ENCODE results near the gene CCDC85C.
A peak's percentile ranks its signal among the peaks of the same experiment; 100 is the strongest.

The CCDC85C gene

GRCh38 chr14:99510556-99511139 is 93.4 kb downstream of the CCDC85C start:
- DNase-seq (ENCODE audit: low spot score): no peak

DNA sequence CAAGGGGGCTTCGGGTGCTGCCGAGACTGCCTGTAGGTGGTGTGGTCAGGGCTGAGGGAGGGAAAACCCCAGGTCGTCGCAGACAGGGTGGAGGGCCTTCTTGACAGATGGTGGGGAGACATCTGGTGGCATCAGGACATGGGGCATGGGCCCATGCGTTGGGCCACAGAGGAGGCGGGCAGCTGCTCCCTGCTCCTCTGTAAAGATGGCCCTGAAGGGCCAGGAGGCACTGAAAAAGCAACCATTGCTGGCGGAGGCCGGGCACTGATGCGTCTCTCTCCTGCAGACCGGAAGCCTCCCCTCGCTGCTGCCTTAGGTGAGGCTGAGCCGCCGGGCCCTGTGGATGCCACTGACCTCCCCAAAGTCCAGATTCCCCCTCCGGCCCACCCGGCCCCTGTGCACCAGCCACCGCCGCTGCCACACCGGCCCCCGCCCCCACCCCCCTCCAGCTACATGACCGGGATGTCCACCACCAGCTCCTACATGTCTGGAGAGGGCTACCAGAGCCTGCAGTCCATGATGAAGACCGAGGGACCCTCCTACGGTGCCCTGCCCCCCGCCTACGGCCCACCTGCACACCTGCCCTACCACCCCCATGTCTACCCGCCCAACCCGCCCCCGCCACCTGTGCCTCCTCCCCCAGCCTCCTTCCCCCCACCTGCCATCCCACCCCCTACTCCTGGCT is 94.0 kb downstream of the CCDC85C start:
- no peak for DNase-seq (ENCODE audit: low spot score)

GRCh38 chr14:99508896-99509629 is 94.9 kb downstream of the CCDC85C start:
- DNase-seq (ENCODE audit: low spot score): no peak

DNA sequence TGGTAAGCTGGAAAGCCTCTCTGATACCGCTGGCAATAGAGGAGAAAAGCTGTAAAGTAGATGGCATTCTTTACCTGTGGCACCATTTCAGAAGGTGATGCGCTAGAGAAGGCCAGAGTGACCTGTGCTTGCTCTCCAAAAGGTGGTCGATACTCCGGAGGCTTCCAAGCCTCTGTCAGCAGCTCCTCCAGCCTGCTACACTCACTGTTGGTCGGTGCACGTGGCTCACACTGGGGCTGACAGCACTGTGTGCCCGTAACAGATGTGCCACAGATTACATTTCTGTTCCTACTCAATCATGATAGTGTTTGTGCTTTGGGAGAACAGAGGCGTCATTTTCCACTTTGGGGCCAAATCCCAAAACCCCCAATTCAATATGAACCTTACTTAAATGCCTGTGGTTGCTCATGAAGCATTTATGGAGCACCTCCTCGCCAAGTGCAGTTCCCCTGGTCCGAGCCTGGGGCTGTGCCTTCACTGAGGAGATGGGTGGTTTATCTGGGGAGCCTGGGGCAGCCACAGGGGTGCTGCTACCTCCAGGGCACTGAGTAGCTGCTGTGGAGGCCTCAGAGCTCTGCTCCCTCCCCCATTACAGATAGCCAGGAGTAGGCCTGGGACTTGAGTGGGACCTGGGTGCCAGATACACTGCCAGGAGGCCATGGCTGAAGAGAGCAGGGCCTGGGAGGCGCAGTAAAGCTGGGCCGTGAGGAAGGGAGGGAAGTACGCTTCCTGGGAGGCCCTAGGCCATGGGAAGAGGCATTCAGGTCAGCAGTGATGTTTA is 96.0 kb downstream of the CCDC85C start:
- no peak for DNase-seq (ENCODE audit: low spot score)

DNA sequence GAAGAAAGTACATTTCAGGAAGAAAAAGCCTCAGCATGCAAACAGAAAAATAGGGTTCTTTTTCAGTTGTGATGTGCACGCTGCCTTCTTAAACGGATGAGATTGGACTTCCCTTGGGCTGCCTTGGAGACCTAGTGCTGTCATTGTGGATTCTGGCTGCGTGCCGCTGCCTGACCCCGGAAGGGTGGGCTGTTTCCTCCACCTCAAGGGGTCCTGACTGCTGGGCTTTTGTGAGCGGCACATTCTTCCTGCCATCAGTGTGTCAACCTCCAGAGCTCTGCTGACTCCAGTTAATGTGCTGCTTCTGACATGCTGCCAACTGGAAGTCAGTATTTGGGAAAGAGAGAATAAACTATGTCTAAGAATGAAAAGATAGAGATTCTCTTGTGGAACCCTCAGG is 97.7 kb downstream of the CCDC85C start:
- no peak for DNase-seq (ENCODE audit: low spot score)

DNA sequence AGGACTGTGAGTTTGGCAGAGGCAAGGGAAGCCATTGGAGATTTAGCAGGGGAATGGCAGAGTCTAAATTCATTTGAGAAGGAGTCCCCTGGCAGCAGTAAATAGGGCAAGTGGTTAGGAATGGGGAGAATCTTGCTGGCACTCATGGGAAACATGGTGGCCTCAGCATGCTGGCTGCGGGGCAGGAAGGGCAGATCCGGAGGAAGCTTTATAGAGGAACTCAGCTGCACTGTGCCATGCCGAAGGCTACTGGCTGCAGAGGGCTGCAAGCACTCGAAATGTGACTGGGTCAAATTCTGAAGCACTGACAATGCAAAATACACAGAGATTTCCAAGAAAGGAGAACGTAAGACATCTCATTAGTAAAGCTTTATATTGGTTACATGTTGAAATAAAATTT is 98.9 kb downstream of the CCDC85C start:
- DNase-seq (ENCODE audit: low spot score): no peak

DNA sequence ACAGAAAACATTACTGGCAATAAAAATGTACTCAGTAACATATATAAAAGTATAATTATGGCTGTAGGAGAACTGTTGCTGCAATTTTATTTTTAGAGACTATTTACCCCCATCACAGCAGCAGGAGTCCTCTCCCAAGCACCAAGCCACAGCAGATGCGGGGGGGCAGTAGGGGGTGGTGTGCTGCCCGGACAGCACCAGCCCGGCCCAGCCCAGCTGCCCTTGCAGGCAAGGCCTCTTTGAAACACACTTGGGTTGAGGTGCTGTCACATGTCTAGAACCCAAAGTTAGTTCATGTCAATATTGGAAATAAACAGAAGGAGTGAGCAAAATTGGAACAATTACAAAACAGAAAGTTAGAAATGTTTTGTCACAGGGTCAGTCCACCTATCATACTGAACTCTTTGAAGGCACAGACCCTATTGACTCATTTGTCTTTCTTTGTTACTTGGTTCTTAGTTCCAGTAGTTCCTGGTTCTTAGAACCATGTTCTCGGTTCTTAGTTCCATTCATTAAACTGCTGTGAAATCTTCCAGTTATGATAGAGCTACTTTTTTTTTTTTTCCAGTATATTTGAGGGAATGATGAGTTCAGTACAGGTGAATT is 100.1 kb downstream of the CCDC85C start:
- no peak for DNase-seq (ENCODE audit: low spot score)

DNA sequence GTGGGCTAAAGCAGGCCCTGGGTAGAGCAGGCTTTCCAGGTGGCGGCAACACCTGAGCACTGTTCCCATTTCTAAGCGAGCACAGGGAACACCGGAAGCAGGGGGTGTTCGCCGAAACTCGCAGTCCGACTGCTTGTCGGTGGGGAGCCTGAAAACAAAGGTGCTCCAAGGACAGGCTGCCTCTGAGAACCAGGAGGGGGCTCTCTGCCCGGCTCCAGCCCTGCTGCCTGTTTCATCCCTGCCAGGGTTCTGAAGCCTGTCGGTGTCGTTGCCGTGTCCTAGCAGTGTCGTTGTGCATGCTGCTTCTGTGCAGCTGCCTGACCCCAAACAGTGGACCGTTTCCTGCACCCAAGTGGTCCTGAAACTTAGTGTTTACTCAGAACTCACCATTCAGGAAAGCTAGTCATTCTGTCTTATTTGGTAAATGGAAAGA is 101.0 kb downstream of the CCDC85C start:
- DNase-seq (ENCODE audit: low spot score): no peak

- DNase-seq (ENCODE audit: low spot score): no peak
Observed at GRCh38 chr14:99497894-99498293, 106.1 kb downstream of the CCDC85C start.

GRCh38 chr14:99497341-99497740 is 106.7 kb downstream of the CCDC85C start:
- no peak for DNase-seq (ENCODE audit: low spot score)

- DNase-seq (ENCODE audit: low spot score): no peak
Observed at GRCh38 chr14:99484106-99484505, 119.9 kb downstream of the CCDC85C start.

DNA sequence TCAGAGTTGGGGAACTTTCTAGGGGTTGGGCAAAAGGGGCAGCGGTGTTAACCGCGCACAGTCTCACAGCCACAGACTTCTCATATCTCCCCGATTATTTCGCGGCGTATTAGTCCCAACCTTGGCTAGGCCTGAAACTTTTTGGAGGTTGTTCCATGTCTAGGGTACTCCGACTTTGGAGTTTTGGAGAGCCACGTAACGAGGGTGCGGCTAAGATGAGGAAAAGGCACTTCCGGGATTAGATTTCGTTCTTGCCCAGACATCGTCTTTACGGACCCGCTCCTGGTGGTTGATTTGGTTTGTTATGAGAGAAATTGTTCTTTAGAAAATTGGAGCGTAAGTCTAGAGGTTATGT is 122.3 kb downstream of the CCDC85C start:
- peak; percentile 18 for DNase-seq (ENCODE audit: low spot score)

DNA sequence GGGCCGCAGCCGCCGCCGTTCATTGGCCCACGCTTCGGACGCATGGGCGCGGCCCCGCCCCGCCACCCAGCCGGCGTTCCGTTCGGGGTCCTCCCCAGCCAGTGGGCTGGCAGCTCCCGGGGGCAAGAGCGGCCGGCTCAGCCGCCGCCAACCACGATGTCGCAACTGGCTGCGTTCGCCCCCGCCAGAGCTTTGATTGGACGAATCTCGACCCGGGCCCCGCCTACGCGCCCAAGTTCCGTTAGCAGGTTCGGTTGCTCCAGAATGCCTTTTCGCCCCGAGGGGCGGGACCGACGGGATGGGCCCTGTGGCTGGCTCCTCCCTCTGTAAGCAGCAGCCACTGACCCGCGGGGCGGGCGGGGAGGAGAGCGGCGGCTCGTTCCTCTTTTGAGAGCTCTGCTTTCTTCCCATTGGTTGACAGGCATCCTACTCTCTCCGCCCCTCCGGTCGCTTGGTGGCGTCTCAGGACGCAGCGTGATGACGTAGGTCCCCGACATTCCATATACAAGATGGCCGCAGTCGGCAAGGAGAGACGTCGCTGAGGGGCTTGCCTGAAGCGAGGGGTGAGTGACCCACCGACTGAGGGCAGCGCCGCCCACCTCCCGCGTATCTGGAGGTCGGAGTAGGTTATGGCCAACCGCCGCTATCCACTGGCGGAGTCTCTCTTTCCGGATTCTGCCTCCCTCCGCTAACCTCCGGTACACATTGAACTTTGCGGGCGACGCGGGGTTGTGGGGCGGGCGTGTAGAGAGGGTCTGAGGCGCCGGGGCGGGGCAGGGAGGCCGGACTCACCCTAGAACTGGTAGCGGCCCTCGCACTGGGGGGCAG is 122.9 kb downstream of the CCDC85C start, which contains the start of gene CCNK:
TSS of gene CCNK (plus strand) at position 493 of the 828 bp plus-strand sequence. CDS start 11,269 bp downstream, outside the sequence.
- peak; percentile 98 for DNase-seq (ENCODE audit: low spot score)

DNA sequence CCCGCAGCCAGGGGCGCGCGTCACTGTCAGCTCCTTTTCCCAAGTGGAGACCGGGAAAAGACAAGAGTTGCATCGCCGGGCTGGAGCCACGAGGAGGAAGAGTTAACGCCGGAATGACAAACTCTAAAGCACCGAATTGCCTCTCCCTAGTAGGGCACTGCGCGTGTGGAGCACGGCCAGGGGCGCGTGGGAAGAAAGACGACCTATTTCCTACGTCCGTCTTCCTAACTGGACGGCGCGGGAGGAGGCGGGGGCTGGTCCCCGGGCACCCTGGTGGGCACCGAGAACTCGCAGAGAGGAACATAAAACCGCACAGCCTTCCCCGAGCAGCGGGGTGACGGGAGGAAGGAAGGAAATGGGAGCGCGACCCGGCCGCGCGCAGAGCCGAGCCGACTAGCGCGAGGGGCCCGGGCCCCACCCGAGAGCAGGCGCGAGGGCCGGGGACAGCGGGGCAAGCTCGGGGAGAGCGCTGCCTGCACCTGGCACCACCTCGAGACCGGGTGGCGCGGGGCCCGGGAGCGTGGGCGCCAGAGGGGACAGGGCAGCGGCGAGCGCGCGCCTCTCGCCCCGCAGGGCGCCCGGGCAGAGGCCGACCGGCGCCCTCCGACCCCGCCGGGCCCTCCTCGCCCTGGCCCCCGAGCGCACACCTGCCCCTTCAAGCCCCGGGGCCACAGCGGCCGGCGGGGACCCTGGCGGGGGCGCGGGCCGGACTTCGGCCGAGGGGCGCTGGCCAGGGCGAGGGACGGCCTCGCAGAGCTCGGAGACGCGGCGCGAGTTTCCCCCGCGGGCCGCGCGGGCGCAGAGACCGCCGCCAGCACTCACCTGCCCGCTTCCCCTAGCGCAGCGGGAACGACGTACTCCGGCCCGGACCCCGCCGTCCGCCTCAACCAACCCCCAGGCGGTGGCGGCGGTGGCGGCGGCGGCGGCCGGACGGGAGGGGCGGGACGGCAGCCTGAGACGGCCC is 123.8 kb downstream of the CCDC85C start, which contains the start of gene SETD3:
TSS of gene SETD3 (minus strand) at position 954 of the 964 bp plus-strand sequence. CDS start 15,054 bp downstream, outside the sequence.
- DNase-seq (ENCODE audit: low spot score): peak; percentile 31

DNA sequence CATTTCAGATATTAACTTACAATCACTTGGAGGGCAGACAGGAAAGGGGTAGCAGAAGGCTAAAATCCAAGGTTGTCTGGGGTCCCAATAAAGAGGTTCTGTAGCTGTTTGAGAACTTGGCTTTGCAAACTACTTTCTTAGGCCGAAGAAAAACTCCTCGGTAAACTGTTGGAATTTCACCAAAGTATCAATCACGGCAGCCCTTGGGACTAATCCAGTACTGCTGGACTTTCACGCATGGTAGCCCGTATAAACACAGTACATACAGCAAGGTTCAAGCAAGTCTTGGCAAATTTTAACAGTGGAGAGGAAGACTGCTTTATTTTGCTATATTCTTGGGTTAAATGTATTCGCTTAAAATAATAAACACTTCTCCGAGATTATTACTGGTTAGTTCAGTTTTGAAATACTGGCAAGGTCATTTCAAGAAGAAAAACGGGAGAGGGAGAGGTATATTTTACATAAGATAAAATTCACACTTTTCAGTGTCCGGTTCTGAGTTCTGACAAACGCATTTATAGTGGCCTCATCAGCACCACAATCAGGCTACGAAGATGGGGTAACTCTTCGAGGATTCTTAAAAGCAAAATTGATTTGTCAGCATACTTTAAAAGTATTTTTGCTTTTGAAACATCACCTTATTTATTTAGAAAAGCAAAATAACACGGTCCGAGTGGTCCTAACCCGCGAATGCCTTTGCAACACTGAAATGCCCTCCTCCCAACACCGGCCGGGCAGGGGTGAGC is 124.7 kb downstream of the CCDC85C start:
- DNase-seq (ENCODE audit: low spot score): no peak

GRCh38 chr14:99478128-99478527 is 125.9 kb downstream of the CCDC85C start:
- no peak for DNase-seq (ENCODE audit: low spot score)

DNA sequence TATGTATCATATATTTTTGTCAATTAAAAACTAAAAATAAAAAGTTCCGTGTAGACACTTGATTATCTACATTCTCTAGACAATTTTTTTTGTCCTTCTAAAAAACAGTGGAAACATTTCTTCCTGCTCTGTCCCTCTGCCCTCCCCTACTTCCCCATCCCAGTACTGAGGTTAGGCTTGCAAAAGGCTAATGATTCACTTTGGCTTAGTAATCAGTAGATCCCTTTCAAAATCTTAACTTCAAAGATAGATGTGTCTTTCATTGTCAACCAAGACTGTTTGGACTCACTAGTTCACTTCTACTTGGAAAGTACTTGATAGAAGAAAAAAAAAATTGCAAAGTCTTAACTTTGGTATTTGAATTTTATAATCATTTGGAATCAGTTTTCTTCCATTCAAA is 127.1 kb downstream of the CCDC85C start:
- no peak for DNase-seq (ENCODE audit: low spot score)

GRCh38 chr14:99475660-99476059 is 128.3 kb downstream of the CCDC85C start:
- no peak for DNase-seq (ENCODE audit: low spot score)

GRCh38 chr14:99475179-99475578 is 128.8 kb downstream of the CCDC85C start:
- DNase-seq (ENCODE audit: low spot score): no peak
